ENCODE measurements around the gene PPIE. TPM values are rescaled to one million over a fixed set of nuclear protein-coding genes. Genes with fewer than 3 reads are reported as not detected.

Gene PPIE
- total RNA-seq, 4 donors from 2014 or later = 9.8 to 43.3 (median 23.5) TPM

- intact Hi-C loops (cut with DNase I; ENCODE audit: low total_unique reads) = loop anchor here (5.0 kb wide), 1 partner anchor 1182 kb away; no protein-coding TSS in a partner anchor
- peak overlapping the region; percentile 60 to 70 (median 66) for H3K27ac ChIP-seq
These were observed 61.2 kb downstream of the PPIE start for GRCh38 chr1:39799770-39800470.

GRCh38 chr1:39800471-39800835 is 61.8 kb downstream of the PPIE start:
- in situ Hi-C loops (cut with MboI; ENCODE audit: low pct_ligation_motif_present in 1 of 4, low pct_unique_long_range_greater_than_20kb in 1 of 4, low sequenced_read_pairs in 3 of 4) = no loop called here
- Histone ChIP-seq H3K9me3 (no peaks in the 10 kb centered on the region), H3K4me1 (peaks cover 0 to 23% (median 12%) of the 10 kb centered on the region in 4 donors), H3K27ac (peak overlapping the region in 2 of 4 donors; percentile 63 to 70), H3K36me3 (no peaks in the 10 kb centered on the region), H3K4me3 (no peak overlapping the region), H3K27me3 (no peaks in the 10 kb centered on the region)
- WGBS, 2 donors (ENCODE audit: low coverage in 1 of 2) = 60 to 66% methylated on average over 3 of the region's 3 CpGs
- no peak for DNase-seq
- TF ChIP-seq POLR2A (IDR thresholded peaks at IDR 0.05) = no peak
- no peak for TF ChIP-seq CTCF (IDR thresholded peaks at IDR 0.05)
- no peak for TF ChIP-seq EP300 (IDR thresholded peaks at IDR 0.05; ENCODE audit: low read depth)
- TF ChIP-seq POLR2AphosphoS5 (IDR thresholded peaks at IDR 0.05) = no peak
- intact Hi-C loops (cut with DNase I; ENCODE audit: low total_unique reads) = no loop called here

More at GRCh38 chr1:39799770-39800470, 61.2 kb downstream of the PPIE start:
- H3K4me1 ChIP-seq = peaks cover 0 to 23% (median 12%) of the 10 kb centered on the region in 4 donors
- no peaks in the 10 kb centered on the region for H3K9me3 ChIP-seq
- no peak overlapping the region for H3K4me3 ChIP-seq
- DNase-seq = peak; percentile 84
- H3K36me3 ChIP-seq = no peaks in the 10 kb centered on the region
- in situ Hi-C loops (cut with MboI; ENCODE audit: low pct_ligation_motif_present in 1 of 4, low pct_unique_long_range_greater_than_20kb in 1 of 4, low sequenced_read_pairs in 3 of 4) = no loop called here
- TF ChIP-seq POLR2AphosphoS5 (IDR thresholded peaks at IDR 0.05) (peak in 1 of 3 donors; percentile 26), CTCF (IDR thresholded peaks at IDR 0.05) (peak; percentile 68 to 95 (median 83)), POLR2A (IDR thresholded peaks at IDR 0.05) (no peak), EP300 (IDR thresholded peaks at IDR 0.05; ENCODE audit: low read depth) (no peak)
- H3K27me3 ChIP-seq = no peaks in the 10 kb centered on the region
- 5 to 19% methylated on average over 3 to 8 of the region's 8 CpGs for WGBS, 2 donors (ENCODE audit: low coverage in 1 of 2)

- Histone ChIP-seq H3K4me3 (no peak overlapping the region), H3K4me1 (peaks cover 0 to 19% (median 10%) of the 10 kb centered on the region in 4 donors), H3K27me3 (no peaks in the 10 kb centered on the region), H3K27ac (no peak overlapping the region), H3K9me3 (no peaks in the 10 kb centered on the region), H3K36me3 (no peaks in the 10 kb centered on the region)
- TF ChIP-seq POLR2A (IDR thresholded peaks at IDR 0.05) (no peak), CTCF (IDR thresholded peaks at IDR 0.05) (no peak), POLR2AphosphoS5 (IDR thresholded peaks at IDR 0.05) (no peak), EP300 (IDR thresholded peaks at IDR 0.05; ENCODE audit: low read depth) (no peak)
- WGBS, 2 donors (ENCODE audit: low coverage in 1 of 2) = 86 to 89% methylated on average over 14 of the region's 14 CpGs
- DNase-seq = no peak
- intact Hi-C loops (cut with DNase I; ENCODE audit: low total_unique reads) = no loop called here
- in situ Hi-C loops (cut with MboI; ENCODE audit: low pct_ligation_motif_present in 1 of 4, low pct_unique_long_range_greater_than_20kb in 1 of 4, low sequenced_read_pairs in 3 of 4) = no loop called here
These were observed 64.0 kb downstream of the PPIE start for GRCh38 chr1:39802496-39803260.

GRCh38 chr1:39805385-39805784 is 66.7 kb downstream of the PPIE start:
- Histone ChIP-seq H3K36me3 (no peaks in the 10 kb centered on the region), H3K27ac (no peak overlapping the region), H3K27me3 (no peaks in the 10 kb centered on the region), H3K9me3 (no peaks in the 10 kb centered on the region), H3K4me3 (no peak overlapping the region), H3K4me1 (peaks cover 0 to 3% (median under 1%) of the 10 kb centered on the region in 4 donors)
- DNase-seq = no peak
- in situ Hi-C loops (cut with MboI; ENCODE audit: low pct_ligation_motif_present in 1 of 4, low pct_unique_long_range_greater_than_20kb in 1 of 4, low sequenced_read_pairs in 3 of 4) (no loop called here), intact Hi-C loops (cut with DNase I; ENCODE audit: low total_unique reads) (no loop called here)
- WGBS, 2 donors (ENCODE audit: low coverage in 1 of 2) = 88 to 90% methylated on average over 2 of the region's 2 CpGs
- TF ChIP-seq EP300 (IDR thresholded peaks at IDR 0.05; ENCODE audit: low read depth) (no peak), POLR2AphosphoS5 (IDR thresholded peaks at IDR 0.05) (no peak), POLR2A (IDR thresholded peaks at IDR 0.05) (no peak), CTCF (IDR thresholded peaks at IDR 0.05) (no peak)

All from transverse colon (tissue), 4 donors.